Stimulated activated CD4-positive, alpha-beta T cell treated with anti-CD3 and anti-CD28 coated beads, Interleukin-12 subunit alpha, Interleukin-12 subunit beta, amount 100 ng/mL, for 48 hours (primary cell): ENCODE measurements around the gene TPPP.

Experiments
- DNase-seq, 3 donors: peaks; one replicate each; pipeline ENCODE4 v3.0.0-alpha.2; 2020; ENCODE audit warnings: low read depth in 2 of 3, low spot score in 1 of 3

The TPPP gene

GRCh38 chr5:647311-647710, 45.8 kb downstream of the TPPP start:
- DNase-seq: no peak

GRCh38 chr5:646396-647201, 46.6 kb downstream of the TPPP start:
- no peak for DNase-seq

- DNase-seq: no peak
Observed at GRCh38 chr5:645421-645820, 47.7 kb downstream of the TPPP start.

- DNase-seq: no peak
Observed at GRCh38 chr5:644971-645370, 48.2 kb downstream of the TPPP start.

GRCh38 chr5:644509-644908, 48.6 kb downstream of the TPPP start:
- no peak for DNase-seq

- no peak for DNase-seq
Observed at GRCh38 chr5:643811-644271, 49.3 kb downstream of the TPPP start.

- DNase-seq: no peak
Observed at GRCh38 chr5:643351-643801, 49.8 kb downstream of the TPPP start.

GRCh38 chr5:642481-642880, 50.7 kb downstream of the TPPP start:
- DNase-seq: no peak

GRCh38 chr5:641331-641765, 51.8 kb downstream of the TPPP start:
- no peak for DNase-seq

- DNase-seq: no peak
Observed at GRCh38 chr5:640461-641330, 52.5 kb downstream of the TPPP start.

- no peak for DNase-seq
Observed at GRCh38 chr5:639584-640213, 53.5 kb downstream of the TPPP start.

- DNase-seq: no peak
Observed at GRCh38 chr5:639253-639530, 54.0 kb downstream of the TPPP start.

- DNase-seq: no peak
Observed at GRCh38 chr5:638501-639252, 54.5 kb downstream of the TPPP start.

- no peak for DNase-seq
Observed at GRCh38 chr5:637581-638450, 55.3 kb downstream of the TPPP start.

GRCh38 chr5:636951-637350, 56.2 kb downstream of the TPPP start:
- DNase-seq: no peak

- no peak for DNase-seq
Observed at GRCh38 chr5:635306-636055, 57.7 kb downstream of the TPPP start.

- DNase-seq: no peak
Observed at GRCh38 chr5:634191-634590, 59.0 kb downstream of the TPPP start.

GRCh38 chr5:633501-633955, 59.6 kb downstream of the TPPP start:
- no peak for DNase-seq
